Tibial nerve (tissue), 4 donors: ENCODE measurements around the gene NACC1. TPM values are rescaled to one million over a fixed set of nuclear protein-coding genes. Genes with fewer than 3 reads are reported as not detected.
A peak's percentile ranks its signal among the peaks of the same experiment; 100 is the strongest.

Source experiments
- DNase-seq, 2 donors: peaks; one replicate each; pipeline ENCODE4 v3.0.0-alpha.2; 2019; ENCODE audit warnings: low spot score in 2 of 2
- H3K27ac ChIP-seq, 4 donors: fragments of 200-600 bp; sonication (generic) in 3 of 4; one replicate each; pipeline ENCODE4 v1.5.1; 2017 to 2019; ENCODE audit warnings: mild to moderate bottlenecking in 1 of 4
- H3K27me3 ChIP-seq, 2 donors: fragments of 200-600 bp; sonication (generic) in 1 of 2; one replicate each; pipeline versions ENCODE4 v1.5.1 to v1.6.0; 2017 to 2019
- H3K36me3 ChIP-seq, 3 donors: fragments of 200-600 bp; sonication (generic); one replicate each; pipeline ENCODE4 v1.5.1; 2018 to 2019
- H3K4me1 ChIP-seq, 4 donors: fragments of 200-600 bp; sonication (generic) in 3 of 4; one replicate each; pipeline ENCODE4 v1.5.1; 2017 to 2019
- H3K4me3 ChIP-seq, 4 donors: fragments of 200-600 bp; sonication (generic) in 3 of 4; one replicate each; pipeline ENCODE4 v1.5.1; 2017 to 2019; ENCODE audit warnings: mild to moderate bottlenecking in 1 of 4, moderate library complexity in 1 of 4
- H3K9me3 ChIP-seq, 4 donors: fragments of 200-600 bp; sonication (generic) in 3 of 4; one replicate each; pipeline ENCODE4 v1.5.1; 2017 to 2019
- EP300 ChIP-seq, 2 donors: sonication (generic); formaldehyde crosslinking; IDR thresholded peaks; one replicate each; pipeline ENCODE4 v1.6.1; 2017; ENCODE audit warnings: antibody characterized with exemption in 2 of 2, mild to moderate bottlenecking in 1 of 2
- POLR2A ChIP-seq, 2 donors: fragments of 450-650 bp; IDR thresholded peaks; one replicate each; pipeline ENCODE4 v1.6.1; 2017; ENCODE audit warnings: antibody characterized with exemption in 2 of 2, mild to moderate bottlenecking in 2 of 2, moderate library complexity in 2 of 2
- WGBS, 2 donors: methylation state at CpG; one replicate each; pipeline ENCODE4 v1.1.5; 2018; 5-methylcytosine and 5-hydroxymethylcytosine counted together
- total RNA-seq, 4 donors: library from RNA; depleted of rRNA; stranded (reverse); fragments of >200 nt; gene quantifications; one replicate each; pipeline ENCODE4 v1.1.0, GENCODE V29; 2016
- TF ChIP-seq, protein P1 (sequence below), 5 experiments: fragments of 200-600 bp in 3 of 5; fragments of 450-650 bp in 2 of 5; sonication (generic) in 3 of 5; IDR thresholded peaks; one replicate each; pipeline ENCODE4 v1.5.1; 2016 to 2019; ENCODE audit warnings: antibody characterized with exemption in 5 of 5, mild to moderate bottlenecking in 3 of 5, moderate library complexity in 2 of 5

The NACC1 gene
- total RNA-seq, 4 donors from 2014 or later = 15.3 to 37.1 (median 25.8) TPM

DNA sequence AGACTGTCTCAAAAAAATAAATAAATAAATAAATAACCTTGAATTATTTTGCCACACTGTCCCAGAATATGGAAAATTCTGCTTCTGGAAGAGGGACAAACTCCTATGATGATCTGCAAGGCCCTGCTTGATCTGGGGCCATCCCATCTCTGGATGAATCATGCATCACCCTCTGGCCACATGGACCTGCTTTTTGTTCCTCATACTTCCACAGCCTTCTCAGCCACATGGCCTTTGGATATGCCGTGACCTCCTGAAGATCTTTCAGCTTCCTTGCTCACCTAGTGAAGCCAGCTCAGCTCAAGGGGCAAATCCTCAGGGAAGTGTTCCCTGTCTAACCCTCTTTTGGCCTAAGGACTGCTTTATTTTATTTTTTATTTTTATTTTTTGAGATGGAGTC is 42.5 kb downstream of the NACC1 start:
- Histone ChIP-seq H3K27ac (no peak overlapping the region), H3K4me3 (no peak overlapping the region), H3K4me1 (peaks cover 0 to 55% (median 31%) of the 10 kb centered on the region in 4 donors), H3K36me3 (no peaks in the 10 kb centered on the region), H3K9me3 (no peaks in the 10 kb centered on the region), H3K27me3 (no peaks in the 10 kb centered on the region)
- 89 to 95% methylated on average over 1 of the region's 1 CpG for WGBS, 2 donors
- DNase-seq = no peak
- TF ChIP-seq POLR2A (IDR thresholded peaks at IDR 0.05) (no peak), EP300 (IDR thresholded peaks at IDR 0.05) (no peak)
- TF ChIP-seq, protein P1, sequence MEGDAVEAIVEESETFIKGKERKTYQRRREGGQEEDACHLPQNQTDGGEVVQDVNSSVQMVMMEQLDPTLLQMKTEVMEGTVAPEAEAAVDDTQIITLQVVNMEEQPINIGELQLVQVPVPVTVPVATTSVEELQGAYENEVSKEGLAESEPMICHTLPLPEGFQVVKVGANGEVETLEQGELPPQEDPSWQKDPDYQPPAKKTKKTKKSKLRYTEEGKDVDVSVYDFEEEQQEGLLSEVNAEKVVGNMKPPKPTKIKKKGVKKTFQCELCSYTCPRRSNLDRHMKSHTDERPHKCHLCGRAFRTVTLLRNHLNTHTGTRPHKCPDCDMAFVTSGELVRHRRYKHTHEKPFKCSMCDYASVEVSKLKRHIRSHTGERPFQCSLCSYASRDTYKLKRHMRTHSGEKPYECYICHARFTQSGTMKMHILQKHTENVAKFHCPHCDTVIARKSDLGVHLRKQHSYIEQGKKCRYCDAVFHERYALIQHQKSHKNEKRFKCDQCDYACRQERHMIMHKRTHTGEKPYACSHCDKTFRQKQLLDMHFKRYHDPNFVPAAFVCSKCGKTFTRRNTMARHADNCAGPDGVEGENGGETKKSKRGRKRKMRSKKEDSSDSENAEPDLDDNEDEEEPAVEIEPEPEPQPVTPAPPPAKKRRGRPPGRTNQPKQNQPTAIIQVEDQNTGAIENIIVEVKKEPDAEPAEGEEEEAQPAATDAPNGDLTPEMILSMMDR (IDR thresholded peaks at IDR 0.05) = no peak

DNA sequence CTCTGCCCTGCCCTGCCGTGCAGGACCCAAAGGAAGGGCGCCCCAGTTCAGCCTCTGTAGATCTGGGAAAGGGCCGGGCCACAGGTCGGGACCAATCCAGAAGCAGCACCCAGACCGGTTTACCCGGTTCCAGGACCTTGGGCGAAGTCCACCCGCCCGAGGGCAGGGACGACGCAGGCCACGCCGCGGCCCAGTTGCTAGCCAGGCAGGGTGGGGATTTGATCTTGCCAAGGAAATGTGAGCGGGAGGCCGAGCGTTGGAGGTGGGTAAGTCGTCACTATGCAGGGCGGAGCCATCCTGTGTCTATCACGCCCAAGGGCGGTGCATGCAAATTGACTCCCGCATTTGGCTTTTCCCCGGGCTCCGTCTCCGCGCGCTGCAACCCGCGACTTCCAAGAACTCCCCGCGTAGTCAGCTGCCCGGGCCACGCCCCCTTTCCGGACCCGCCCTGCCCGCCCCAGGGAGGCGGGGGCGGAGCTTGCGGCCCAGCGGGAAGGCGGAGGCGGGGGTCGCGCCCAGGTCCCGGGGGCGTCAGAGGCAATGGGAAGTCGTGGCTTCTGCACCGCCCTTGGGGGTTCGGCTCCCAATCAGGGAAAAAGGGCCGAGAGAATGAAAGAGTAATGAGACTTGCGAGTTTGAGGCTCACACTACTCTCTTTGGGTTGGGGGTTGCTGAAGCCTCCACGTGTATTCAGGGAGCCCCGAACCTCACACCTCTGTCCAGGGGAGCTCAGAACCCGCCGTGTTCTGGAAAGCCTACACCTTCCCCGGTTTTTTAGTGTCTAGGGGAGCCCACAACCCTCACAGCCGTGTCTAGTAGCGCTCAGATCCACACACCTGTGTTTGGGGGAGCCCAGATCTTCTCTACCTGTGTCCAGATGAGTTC is 44.9 kb downstream of the NACC1 start:
- Histone ChIP-seq H3K9me3 (no peaks in the 10 kb centered on the region), H3K27me3 (no peaks in the 10 kb centered on the region), H3K4me1 (peaks cover 0 to 50% (median 32%) of the 10 kb centered on the region in 4 donors), H3K36me3 (no peaks in the 10 kb centered on the region), H3K27ac (peak overlapping the region; percentile 82 to 99 (median 91)), H3K4me3 (peak overlapping the region; percentile 14 to 51 (median 36))
- WGBS, 2 donors = 2 to 4% methylated on average over 36 to 52 of the region's 58 CpGs
- DNase-seq = peak; percentile 91
- TF ChIP-seq, protein P1 (IDR thresholded peaks at IDR 0.05) = no peak
- TF ChIP-seq POLR2A (IDR thresholded peaks at IDR 0.05) (peak; percentile 58 to 64), EP300 (IDR thresholded peaks at IDR 0.05) (peak; percentile 86 to 87)

DNA sequence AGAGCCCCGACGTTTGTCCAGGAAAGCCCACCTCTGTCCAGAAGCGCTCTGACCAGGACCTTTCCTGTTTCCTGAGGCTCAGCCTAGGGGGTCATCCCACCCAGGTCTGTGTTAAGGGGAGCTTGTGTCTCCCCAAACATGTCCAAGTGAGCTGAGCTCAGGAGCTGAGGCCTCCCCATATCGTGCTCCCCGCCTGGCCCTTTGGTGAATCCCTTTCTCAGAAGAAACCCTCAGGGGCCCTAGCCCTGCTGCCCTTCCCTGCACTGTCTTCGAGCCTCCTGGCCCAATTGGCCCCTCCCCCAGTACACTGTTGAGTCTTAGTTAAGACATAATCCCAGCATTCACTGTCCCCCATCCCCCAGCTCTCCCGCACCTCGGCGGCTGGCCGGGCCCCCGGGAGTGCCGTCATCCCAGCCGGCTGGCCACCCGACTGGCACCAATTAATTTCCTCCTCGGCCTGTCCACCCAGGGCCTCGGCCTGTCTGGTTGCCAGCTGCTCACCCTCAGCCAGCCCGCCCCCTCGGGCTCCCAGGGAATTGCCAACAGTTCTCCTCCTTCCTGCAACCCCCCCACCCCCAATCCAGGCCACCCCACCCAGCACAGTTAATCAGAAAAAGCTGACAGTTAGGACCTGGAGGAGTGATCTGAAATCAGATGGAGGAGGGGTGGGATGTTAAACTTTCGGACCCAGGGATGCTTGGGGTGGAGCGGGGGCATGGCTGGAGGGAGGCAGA is 45.7 kb downstream of the NACC1 start:
- Histone ChIP-seq H3K4me3 (peak overlapping the region; percentile 14 to 51 (median 36)), H3K4me1 (peaks cover 0 to 55% (median 34%) of the 10 kb centered on the region in 4 donors), H3K36me3 (no peaks in the 10 kb centered on the region), H3K27me3 (no peaks in the 10 kb centered on the region), H3K9me3 (no peaks in the 10 kb centered on the region), H3K27ac (peak overlapping the region; percentile 82 to 99 (median 91))
- DNase-seq = peak; percentile 47 to 62
- WGBS, 2 donors = 5 to 7% methylated on average over 19 of the region's 20 CpGs
- TF ChIP-seq EP300 (IDR thresholded peaks at IDR 0.05) = peak in 1 of 2 donors; percentile 21
- no peak for TF ChIP-seq POLR2A (IDR thresholded peaks at IDR 0.05)
- TF ChIP-seq, protein P1 (IDR thresholded peaks at IDR 0.05) = no peak

DNA sequence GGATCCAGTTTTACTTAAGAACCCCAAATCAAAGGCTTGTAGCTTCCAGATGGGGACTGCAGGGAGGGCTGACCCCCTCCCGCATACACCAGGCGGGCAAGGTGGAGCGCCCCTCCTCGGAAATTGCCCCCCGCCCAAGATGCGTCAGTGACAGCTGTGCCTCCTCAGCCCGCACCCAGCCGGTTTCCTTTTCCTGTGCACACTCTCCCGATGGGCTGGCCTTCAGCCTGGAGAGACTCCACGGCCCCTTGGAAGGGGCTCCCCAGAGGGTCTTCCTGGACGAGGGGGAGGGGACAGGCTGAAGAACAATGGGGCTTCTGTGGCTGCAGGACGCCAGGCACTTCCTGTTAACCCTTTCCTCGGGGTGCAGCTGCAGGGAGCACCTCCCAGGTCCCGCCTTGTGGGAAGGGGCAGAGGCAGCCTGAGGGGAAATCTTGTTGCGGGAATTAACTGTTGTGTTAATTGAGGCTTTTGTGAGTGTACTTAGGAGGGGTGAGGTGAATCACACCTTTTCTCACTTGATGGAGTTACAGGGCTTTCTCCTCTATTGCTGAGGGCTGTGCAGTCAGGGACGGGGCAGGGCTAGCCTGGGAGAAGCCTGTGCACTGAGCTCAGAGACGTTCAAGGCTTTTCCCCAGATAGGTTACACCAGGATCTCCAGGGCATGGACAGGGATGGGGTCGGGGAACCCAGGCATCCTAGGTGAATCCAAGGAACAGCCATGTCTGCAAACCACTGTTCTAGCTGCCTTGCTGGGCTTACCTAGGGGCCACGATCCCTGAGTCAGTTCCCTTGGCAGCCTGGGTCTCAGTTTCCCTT is 46.5 kb downstream of the NACC1 start:
- no peak for DNase-seq
- no peaks in the 10 kb centered on the region for H3K36me3 ChIP-seq
- H3K4me3 ChIP-seq = peak overlapping the region; percentile 14 to 51 (median 24)
- no peaks in the 10 kb centered on the region for H3K9me3 ChIP-seq
- peaks cover 0 to 55% (median 34%) of the 10 kb centered on the region in 4 donors for H3K4me1 ChIP-seq
- TF ChIP-seq, protein P1 (IDR thresholded peaks at IDR 0.05) = no peak
- TF ChIP-seq POLR2A (IDR thresholded peaks at IDR 0.05) (no peak), EP300 (IDR thresholded peaks at IDR 0.05) (peak in 1 of 2 donors; percentile 41)
- peak overlapping the region; percentile 82 to 99 (median 91) for H3K27ac ChIP-seq
- H3K27me3 ChIP-seq = no peaks in the 10 kb centered on the region
- 8 to 16% methylated on average over 17 to 19 of the region's 19 CpGs for WGBS, 2 donors
